ENCODE measurements around the gene SEC24D. TPM values are rescaled to one million over a fixed set of nuclear protein-coding genes. Genes with fewer than 3 reads are reported as not detected.

SEC24D gene, protein sequence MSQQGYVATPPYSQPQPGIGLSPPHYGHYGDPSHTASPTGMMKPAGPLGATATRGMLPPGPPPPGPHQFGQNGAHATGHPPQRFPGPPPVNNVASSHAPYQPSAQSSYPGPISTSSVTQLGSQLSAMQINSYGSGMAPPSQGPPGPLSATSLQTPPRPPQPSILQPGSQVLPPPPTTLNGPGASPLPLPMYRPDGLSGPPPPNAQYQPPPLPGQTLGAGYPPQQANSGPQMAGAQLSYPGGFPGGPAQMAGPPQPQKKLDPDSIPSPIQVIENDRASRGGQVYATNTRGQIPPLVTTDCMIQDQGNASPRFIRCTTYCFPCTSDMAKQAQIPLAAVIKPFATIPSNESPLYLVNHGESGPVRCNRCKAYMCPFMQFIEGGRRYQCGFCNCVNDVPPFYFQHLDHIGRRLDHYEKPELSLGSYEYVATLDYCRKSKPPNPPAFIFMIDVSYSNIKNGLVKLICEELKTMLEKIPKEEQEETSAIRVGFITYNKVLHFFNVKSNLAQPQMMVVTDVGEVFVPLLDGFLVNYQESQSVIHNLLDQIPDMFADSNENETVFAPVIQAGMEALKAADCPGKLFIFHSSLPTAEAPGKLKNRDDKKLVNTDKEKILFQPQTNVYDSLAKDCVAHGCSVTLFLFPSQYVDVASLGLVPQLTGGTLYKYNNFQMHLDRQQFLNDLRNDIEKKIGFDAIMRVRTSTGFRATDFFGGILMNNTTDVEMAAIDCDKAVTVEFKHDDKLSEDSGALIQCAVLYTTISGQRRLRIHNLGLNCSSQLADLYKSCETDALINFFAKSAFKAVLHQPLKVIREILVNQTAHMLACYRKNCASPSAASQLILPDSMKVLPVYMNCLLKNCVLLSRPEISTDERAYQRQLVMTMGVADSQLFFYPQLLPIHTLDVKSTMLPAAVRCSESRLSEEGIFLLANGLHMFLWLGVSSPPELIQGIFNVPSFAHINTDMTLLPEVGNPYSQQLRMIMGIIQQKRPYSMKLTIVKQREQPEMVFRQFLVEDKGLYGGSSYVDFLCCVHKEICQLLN
- total RNA-seq (2021; ENCODE audit: unreplicated experiment) (13.4 TPM), Bru-seq, nascent RNA (percentile 62 among the genes with signal in this experiment), BruChase-seq, experiment 1, labeled RNA remaining after a 2-hour chase (percentile 50 among the genes with signal in this experiment), BruChase-seq, experiment 2, labeled RNA remaining after a 6-hour chase (percentile 54 among the genes with signal in this experiment)
- polyA plus RNA-seq (2012; ENCODE audit: insufficient read length) = 9.2 TPM
- long read RNA-seq, full-length matches to known transcripts = 12 of 30 reads
- long read RNA-seq, partial matches to known transcripts = 11 of 30 reads
- long read RNA-seq, other reads (novel, unspliced or antisense) = 7 of 30 reads

DNA sequence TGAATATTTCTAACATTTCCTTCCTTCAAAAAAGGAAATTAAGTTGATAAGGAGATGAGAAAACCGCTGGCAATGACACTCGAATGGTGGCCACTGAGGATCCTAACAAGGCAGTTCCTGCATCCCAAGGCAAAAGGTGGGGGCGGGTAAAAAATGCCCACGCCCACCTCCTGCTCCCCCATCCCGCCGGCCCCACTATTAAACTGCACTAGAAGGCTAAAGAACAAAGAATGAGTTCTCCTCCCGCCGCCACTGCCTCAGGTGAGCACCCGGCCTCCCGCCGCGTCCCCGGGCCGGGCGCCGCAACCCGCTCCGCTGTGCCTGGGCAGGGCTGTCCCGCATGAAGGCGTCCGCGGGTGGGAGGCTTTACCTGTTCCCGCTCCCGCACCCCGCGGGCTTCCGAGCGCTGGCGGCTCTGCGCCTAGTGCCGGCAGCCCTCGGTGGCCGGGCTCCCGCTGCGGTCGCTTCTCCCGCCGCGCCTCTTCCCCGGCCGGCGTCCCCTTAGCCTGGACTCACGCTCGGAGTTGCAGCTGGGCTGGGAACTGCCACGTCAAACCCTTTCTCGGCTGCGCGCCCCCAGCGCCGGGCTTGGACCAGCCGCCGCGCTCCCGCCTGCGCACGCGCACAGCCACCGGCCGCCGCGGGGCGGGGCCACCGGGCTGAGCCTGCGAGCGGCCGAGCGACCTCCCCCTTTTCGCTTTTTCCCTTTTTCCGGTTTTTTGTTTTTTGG lies at the start of gene SEC24D:
Gene SEC24D, minus strand, starts transcription at position 556 of the 730 bp plus-strand sequence. CDS start 2,430 bp downstream, outside the sequence.
- Histone ChIP-seq H3K4me1 (ENCODE audit: control insufficient read depth, insufficient read depth, low read length) (peaks cover 8% of the 10 kb centered on the region), H3K4me3 (ENCODE audit: low read depth in 2 of 2, low read length in 2 of 2) (peak within 1 kb of the TSS; percentile 74 to 95), H3K9me3 (ENCODE audit: control insufficient read depth, insufficient read depth, low read depth, low read length) (no peaks in the 10 kb centered on the region), H3K36me3 (ENCODE audit: control insufficient read depth, insufficient read depth, low read length) (peaks cover 2% of the 10 kb centered on the region; the same call in 1 of the 2 replicates), H3K27ac (ENCODE audit: low read length) (peak within 1 kb of the TSS; percentile 84), H3K27me3 (ENCODE audit: control insufficient read depth, insufficient read depth, low read length) (no peaks in the 10 kb centered on the region)
- intact Hi-C loops (cut with micrococcal nuclease; ENCODE audit: unreplicated experiment) (no loop called here), in situ Hi-C loops (cut with HindIII; ENCODE audit: low pct_unique_long_range_greater_than_20kb, low sequenced_read_pairs) (no loop called here)
- POLR2A ChIA-PET = interaction anchor here (0.6 kb wide), 1 partner anchor 102 kb away, joined by 3 read pairs; no protein-coding TSS in a partner anchor
- ATAC-seq (peak; percentile 94), DNase-seq (ENCODE audit: low read depth, low spot score) (peak; percentile 27)
- BruUV-seq (replicated peaks) = no TSS peak
- TF ChIP-seq CTCF (IDR thresholded peaks at IDR 0.05) (no peak), SIN3A (IDR thresholded peaks at IDR 0.05; ENCODE audit: borderline replicate concordance, insufficient read depth, low read depth, low read length) (peak; percentile 55; the same call in 1 of the 2 replicates), TCF7L2 (IDR thresholded peaks at IDR 0.05; ENCODE audit: low read depth, low read length) (no peak), POLR2AphosphoS5 (IDR thresholded peaks at IDR 0.05; ENCODE audit: low read depth, low read length) (no peak), REST (IDR thresholded peaks at IDR 0.05; ENCODE audit: insufficient read depth in 1 of 2, low read depth in 2 of 2, low read length in 1 of 2) (no peak)
- CTCF ChIA-PET = no interaction called here

DNA sequence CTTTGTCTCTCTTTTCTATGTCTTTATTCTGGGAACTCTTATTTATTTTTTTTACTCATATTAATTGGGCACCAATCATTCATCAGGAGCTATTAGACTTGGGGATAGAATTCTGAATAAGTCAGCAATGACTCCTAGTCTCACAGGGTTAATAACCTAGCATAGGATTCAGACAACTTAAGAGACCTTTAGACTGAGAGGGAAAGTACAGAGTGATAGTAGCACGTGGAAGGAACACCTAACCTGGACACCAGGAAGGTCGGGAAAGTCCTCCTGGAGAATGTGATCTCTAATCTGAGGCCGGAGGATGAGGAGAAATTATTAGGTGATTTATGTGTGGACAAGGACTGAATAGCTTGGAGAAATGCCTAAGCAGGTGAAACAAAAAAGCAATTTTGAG lies 48.8 kb upstream of the SEC24D start:
- no peaks in the 10 kb centered on the region for H3K36me3 ChIP-seq (ENCODE audit: control insufficient read depth, insufficient read depth, low read length)
- POLR2A ChIA-PET = no interaction called here
- no peak for TF ChIP-seq REST (IDR thresholded peaks at IDR 0.05; ENCODE audit: insufficient read depth in 1 of 2, low read depth in 2 of 2, low read length in 1 of 2)
- TF ChIP-seq POLR2AphosphoS5 (IDR thresholded peaks at IDR 0.05; ENCODE audit: low read depth, low read length) = no peak
- TF ChIP-seq TCF7L2 (IDR thresholded peaks at IDR 0.05; ENCODE audit: low read depth, low read length) = no peak
- no peak for TF ChIP-seq CTCF (IDR thresholded peaks at IDR 0.05)
- no peak for TF ChIP-seq SIN3A (IDR thresholded peaks at IDR 0.05; ENCODE audit: borderline replicate concordance, insufficient read depth, low read depth, low read length)
- intact Hi-C loops (cut with micrococcal nuclease; ENCODE audit: unreplicated experiment) (no loop called here), in situ Hi-C loops (cut with HindIII; ENCODE audit: low pct_unique_long_range_greater_than_20kb, low sequenced_read_pairs) (no loop called here)
- peaks cover 5% of the 10 kb centered on the region; the same call in 1 of the 2 replicates for H3K27me3 ChIP-seq (ENCODE audit: control insufficient read depth, insufficient read depth, low read length)
- H3K4me3 ChIP-seq (ENCODE audit: low read depth in 2 of 2, low read length in 2 of 2) = no peak overlapping the region
- H3K4me1 ChIP-seq (ENCODE audit: control insufficient read depth, insufficient read depth, low read length) = no peaks in the 10 kb centered on the region
- H3K27ac ChIP-seq (ENCODE audit: low read length) = no peak overlapping the region
- DNase-seq (ENCODE audit: low read depth, low spot score) = no peak
- BruUV-seq (replicated peaks) = no TSS peak
- H3K9me3 ChIP-seq (ENCODE audit: control insufficient read depth, insufficient read depth, low read depth, low read length) = no peaks in the 10 kb centered on the region
- CTCF ChIA-PET = no interaction called here
- ATAC-seq = no peak

Data from Panc1 (cell line).